Measurements from ENCODE around the gene PARP8.

PARP8 gene

DNA sequence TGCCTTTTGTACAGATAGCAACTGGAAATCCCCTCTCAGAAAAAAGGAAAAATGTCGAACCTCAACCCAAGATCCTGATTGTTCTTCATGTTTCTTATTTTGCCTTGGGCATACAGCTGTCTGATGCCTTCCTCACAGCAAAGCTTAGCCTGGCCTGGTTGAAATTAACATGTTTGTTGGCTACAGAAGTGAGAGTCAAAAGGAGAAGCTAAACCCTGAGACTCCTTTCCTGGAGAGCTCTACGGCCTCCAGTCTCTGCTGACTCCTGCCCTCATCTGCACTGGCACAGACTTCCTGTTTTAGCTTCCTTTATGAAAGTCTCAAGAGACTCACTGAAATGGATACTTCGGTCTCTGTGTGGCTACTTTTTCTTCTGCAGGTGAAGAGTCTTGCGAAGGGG lies 186.7 kb downstream of the PARP8 start:
- no peaks in the 10 kb centered on the region for H3K9me3 ChIP-seq (ENCODE audit: control insufficient read depth in 1 of 2, low read length in 2 of 2)
- H3K27ac ChIP-seq (ENCODE audit: low read length), result no peak overlapping the region
- H3K36me3 ChIP-seq (ENCODE audit: control insufficient read depth in 1 of 2, insufficient read depth in 2 of 2, low read length in 2 of 2), result no peaks in the 10 kb centered on the region
- no peak overlapping the region for H3K4me3 ChIP-seq (ENCODE audit: low read depth in 1 of 2, low read length in 2 of 2)
- H3K4me1 ChIP-seq (ENCODE audit: control insufficient read depth in 1 of 2, insufficient read depth in 2 of 2, low read length in 2 of 2), result no peaks in the 10 kb centered on the region
- H3K27me3 ChIP-seq (ENCODE audit: low read depth, low read length), result no peaks in the 10 kb centered on the region

DNA sequence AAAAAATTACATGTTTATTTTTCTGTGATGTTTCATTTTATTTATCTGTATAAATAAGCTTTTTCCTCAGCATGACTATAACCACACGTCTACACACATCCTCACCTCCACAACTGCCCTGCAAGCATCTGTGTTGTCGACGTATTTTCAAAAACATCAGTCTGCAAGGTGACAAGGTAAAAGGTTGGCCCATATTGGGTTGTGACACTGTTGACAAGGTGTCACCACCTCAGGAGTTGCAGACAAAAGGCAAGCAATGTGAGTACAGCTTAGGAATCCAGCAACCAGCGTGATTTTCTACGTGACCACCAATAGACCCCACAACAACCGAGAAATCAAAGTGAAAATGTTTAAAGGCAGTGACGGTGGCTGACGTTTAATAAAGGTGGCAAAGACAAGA lies 187.6 kb downstream of the PARP8 start:
- Histone ChIP-seq H3K36me3 (ENCODE audit: control insufficient read depth in 1 of 2, insufficient read depth in 2 of 2, low read length in 2 of 2) (no peaks in the 10 kb centered on the region), H3K4me1 (ENCODE audit: control insufficient read depth in 1 of 2, insufficient read depth in 2 of 2, low read length in 2 of 2) (no peaks in the 10 kb centered on the region), H3K9me3 (ENCODE audit: control insufficient read depth in 1 of 2, low read length in 2 of 2) (no peaks in the 10 kb centered on the region), H3K27me3 (ENCODE audit: low read depth, low read length) (no peaks in the 10 kb centered on the region), H3K4me3 (ENCODE audit: low read depth in 1 of 2, low read length in 2 of 2) (no peak overlapping the region), H3K27ac (ENCODE audit: low read length) (no peak overlapping the region)

DNA sequence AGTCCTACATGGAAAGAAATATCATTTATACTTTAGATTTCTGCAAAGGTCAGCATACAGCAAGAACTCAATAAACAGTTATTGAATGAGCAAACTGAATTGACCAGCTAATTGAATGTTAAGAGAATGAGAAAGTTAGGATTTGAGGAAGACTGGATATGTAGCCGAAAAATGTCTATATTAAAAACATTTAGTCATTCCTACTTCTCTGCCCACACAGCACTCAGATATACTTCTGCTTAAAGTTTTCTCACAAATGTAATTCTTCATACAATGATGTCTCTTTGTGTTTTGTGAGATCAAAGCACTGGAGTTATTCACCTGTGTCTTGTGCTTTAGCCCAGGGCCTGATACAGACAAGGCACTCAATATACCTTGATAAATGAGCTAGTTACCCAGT lies 188.6 kb downstream of the PARP8 start:
- Histone ChIP-seq H3K27me3 (ENCODE audit: low read depth, low read length) (no peaks in the 10 kb centered on the region), H3K36me3 (ENCODE audit: control insufficient read depth in 1 of 2, insufficient read depth in 2 of 2, low read length in 2 of 2) (no peaks in the 10 kb centered on the region), H3K4me3 (ENCODE audit: low read depth in 1 of 2, low read length in 2 of 2) (no peak overlapping the region), H3K27ac (ENCODE audit: low read length) (no peak overlapping the region), H3K4me1 (ENCODE audit: control insufficient read depth in 1 of 2, insufficient read depth in 2 of 2, low read length in 2 of 2) (no peaks in the 10 kb centered on the region), H3K9me3 (ENCODE audit: control insufficient read depth in 1 of 2, low read length in 2 of 2) (no peaks in the 10 kb centered on the region)

DNA sequence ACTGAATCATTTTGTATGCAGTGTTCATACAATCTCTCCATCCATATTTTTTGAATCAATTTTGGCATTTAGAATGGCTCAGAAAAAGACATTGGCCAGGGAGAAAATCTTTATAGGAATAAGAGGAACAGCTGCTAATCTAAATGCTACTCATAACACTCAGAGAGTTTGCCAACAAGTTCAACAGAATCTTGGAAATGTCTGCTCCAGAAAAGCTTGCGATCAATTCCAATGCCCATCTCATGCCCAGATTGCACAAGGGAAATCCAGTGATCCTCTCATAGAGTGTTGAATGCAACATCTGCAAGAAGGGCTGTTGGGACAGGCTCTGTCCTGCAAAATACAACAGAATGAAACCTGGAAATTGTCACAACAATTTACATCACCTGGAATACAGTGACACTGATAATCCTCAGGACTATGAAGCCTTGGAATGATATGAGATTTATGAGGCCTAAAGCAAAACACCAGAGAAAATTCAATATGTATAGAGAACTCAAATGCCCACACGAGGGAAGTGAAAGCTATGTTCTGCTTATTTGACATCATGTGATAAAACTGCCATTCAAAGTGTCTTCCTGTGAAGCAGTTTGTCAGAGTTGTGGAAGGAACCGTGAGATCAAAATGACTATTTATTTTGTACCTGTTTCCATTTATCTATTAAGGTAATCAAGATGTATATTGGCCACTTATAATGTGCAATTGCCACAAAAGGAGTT lies 190.1 kb downstream of the PARP8 start:
- Histone ChIP-seq H3K4me3 (ENCODE audit: low read depth in 1 of 2, low read length in 2 of 2) (no peak overlapping the region), H3K27me3 (ENCODE audit: low read depth, low read length) (no peaks in the 10 kb centered on the region), H3K9me3 (ENCODE audit: control insufficient read depth in 1 of 2, low read length in 2 of 2) (no peaks in the 10 kb centered on the region), H3K27ac (ENCODE audit: low read length) (no peak overlapping the region), H3K36me3 (ENCODE audit: control insufficient read depth in 1 of 2, insufficient read depth in 2 of 2, low read length in 2 of 2) (no peaks in the 10 kb centered on the region), H3K4me1 (ENCODE audit: control insufficient read depth in 1 of 2, insufficient read depth in 2 of 2, low read length in 2 of 2) (no peaks in the 10 kb centered on the region)

DNA sequence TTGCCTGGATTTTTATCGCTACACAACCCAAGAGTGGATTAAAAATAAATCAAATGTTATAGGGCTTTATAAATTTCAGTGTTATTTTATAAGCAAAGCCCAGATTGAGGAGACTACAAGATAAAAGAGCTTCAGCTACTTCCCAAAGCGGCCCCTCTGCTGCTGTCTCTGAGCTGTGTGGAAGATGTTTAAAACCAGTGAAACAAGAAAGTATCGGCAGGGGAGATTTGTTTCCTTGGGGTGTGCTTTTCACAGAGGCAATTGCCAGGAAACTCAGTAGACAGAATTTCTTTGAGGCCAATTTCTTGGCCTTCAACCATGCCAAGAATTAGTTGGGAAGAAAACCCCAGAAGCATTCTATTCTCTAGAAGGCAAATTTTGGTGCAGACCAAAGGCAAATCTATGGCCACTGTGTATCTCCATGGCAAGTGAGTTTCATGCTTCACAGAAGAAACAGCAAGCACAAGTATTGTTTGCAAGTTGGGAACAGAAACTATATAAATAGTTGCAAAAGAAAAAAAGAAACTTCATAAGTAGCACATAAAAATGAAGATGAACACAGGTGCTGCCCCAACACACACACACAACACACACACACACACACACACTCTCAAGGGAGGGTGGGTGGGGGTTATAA lies 197.2 kb downstream of the PARP8 start:
- no peak overlapping the region for H3K27ac ChIP-seq (ENCODE audit: low read length)
- H3K36me3 ChIP-seq (ENCODE audit: control insufficient read depth in 1 of 2, insufficient read depth in 2 of 2, low read length in 2 of 2), result no peaks in the 10 kb centered on the region
- H3K9me3 ChIP-seq (ENCODE audit: control insufficient read depth in 1 of 2, low read length in 2 of 2), result no peaks in the 10 kb centered on the region
- no peaks in the 10 kb centered on the region for H3K4me1 ChIP-seq (ENCODE audit: control insufficient read depth in 1 of 2, insufficient read depth in 2 of 2, low read length in 2 of 2)
- no peak overlapping the region for H3K4me3 ChIP-seq (ENCODE audit: low read depth in 1 of 2, low read length in 2 of 2)
- no peaks in the 10 kb centered on the region for H3K27me3 ChIP-seq (ENCODE audit: low read depth, low read length)

DNA sequence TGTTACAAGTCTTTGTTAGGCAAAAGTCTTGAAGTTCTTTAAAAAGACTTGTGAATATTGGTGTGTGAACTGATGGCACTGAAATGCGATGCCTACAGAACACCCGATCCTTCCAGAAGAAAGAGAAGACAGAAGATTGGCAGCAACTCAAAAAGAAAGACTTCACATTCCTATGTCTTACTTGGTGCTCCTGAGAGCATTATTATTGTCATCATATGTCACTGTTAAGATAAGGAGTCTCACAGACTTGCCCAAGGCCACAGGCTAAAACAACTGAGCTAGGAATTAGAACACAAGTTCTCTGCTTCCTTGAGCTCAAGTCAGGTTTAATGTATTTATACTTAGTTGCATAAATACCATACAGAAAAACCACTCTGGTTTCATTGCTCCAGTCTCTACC lies 198.0 kb downstream of the PARP8 start:
- Histone ChIP-seq H3K27ac (ENCODE audit: low read length) (no peak overlapping the region), H3K36me3 (ENCODE audit: control insufficient read depth in 1 of 2, insufficient read depth in 2 of 2, low read length in 2 of 2) (no peaks in the 10 kb centered on the region), H3K27me3 (ENCODE audit: low read depth, low read length) (no peaks in the 10 kb centered on the region), H3K9me3 (ENCODE audit: control insufficient read depth in 1 of 2, low read length in 2 of 2) (no peaks in the 10 kb centered on the region), H3K4me1 (ENCODE audit: control insufficient read depth in 1 of 2, insufficient read depth in 2 of 2, low read length in 2 of 2) (no peaks in the 10 kb centered on the region), H3K4me3 (ENCODE audit: low read depth in 1 of 2, low read length in 2 of 2) (no peak overlapping the region)

DNA sequence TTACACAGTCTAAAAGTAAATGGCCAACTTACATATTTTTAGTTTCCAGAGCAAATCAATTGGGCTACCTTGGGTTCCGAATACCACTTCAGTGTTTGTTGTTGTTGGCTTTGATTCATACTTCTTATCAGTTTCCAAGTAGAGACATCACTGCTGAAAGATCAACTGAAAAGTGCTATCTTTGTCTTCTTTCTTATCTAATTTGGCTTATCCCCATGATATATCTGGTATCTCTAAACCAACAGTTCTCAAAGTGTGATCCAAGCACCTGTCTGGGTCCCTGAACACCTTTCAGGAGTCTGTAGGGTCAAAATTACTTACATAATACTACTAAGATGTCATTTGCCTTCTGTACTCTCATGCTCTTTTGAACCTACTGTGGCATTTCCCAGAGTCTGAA lies 200.0 kb downstream of the PARP8 start:
- H3K4me3 ChIP-seq (ENCODE audit: low read depth in 1 of 2, low read length in 2 of 2), result no peak overlapping the region
- H3K27me3 ChIP-seq (ENCODE audit: low read depth, low read length), result no peaks in the 10 kb centered on the region
- no peak overlapping the region for H3K27ac ChIP-seq (ENCODE audit: low read length)
- no peaks in the 10 kb centered on the region for H3K4me1 ChIP-seq (ENCODE audit: control insufficient read depth in 1 of 2, insufficient read depth in 2 of 2, low read length in 2 of 2)
- no peaks in the 10 kb centered on the region for H3K9me3 ChIP-seq (ENCODE audit: control insufficient read depth in 1 of 2, low read length in 2 of 2)
- H3K36me3 ChIP-seq (ENCODE audit: control insufficient read depth in 1 of 2, insufficient read depth in 2 of 2, low read length in 2 of 2), result no peaks in the 10 kb centered on the region

DNA sequence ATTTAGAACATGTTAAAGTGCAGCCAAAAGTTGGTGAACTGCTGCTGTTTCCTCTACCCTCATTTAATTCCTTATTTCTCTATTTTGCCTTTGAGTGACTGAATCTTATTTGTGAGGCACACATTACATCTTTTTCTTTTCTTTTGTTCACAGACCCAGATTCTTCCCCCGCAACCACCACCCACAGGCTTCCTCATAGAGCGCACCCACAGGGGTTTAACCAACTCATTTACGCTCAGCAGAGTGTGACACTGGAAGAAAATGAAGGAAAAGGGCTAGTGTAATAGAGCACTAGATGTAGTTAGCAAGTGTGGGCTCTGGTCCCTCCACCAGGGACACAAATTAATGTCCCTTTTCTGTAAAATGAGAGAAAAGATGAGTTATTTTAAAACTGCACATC lies 200.7 kb downstream of the PARP8 start:
- H3K36me3 ChIP-seq (ENCODE audit: control insufficient read depth in 1 of 2, insufficient read depth in 2 of 2, low read length in 2 of 2), result no peaks in the 10 kb centered on the region
- no peaks in the 10 kb centered on the region for H3K4me1 ChIP-seq (ENCODE audit: control insufficient read depth in 1 of 2, insufficient read depth in 2 of 2, low read length in 2 of 2)
- H3K27ac ChIP-seq (ENCODE audit: low read length), result no peak overlapping the region
- no peaks in the 10 kb centered on the region for H3K27me3 ChIP-seq (ENCODE audit: low read depth, low read length)
- H3K9me3 ChIP-seq (ENCODE audit: control insufficient read depth in 1 of 2, low read length in 2 of 2), result no peaks in the 10 kb centered on the region
- no peak overlapping the region for H3K4me3 ChIP-seq (ENCODE audit: low read depth in 1 of 2, low read length in 2 of 2)

DNA sequence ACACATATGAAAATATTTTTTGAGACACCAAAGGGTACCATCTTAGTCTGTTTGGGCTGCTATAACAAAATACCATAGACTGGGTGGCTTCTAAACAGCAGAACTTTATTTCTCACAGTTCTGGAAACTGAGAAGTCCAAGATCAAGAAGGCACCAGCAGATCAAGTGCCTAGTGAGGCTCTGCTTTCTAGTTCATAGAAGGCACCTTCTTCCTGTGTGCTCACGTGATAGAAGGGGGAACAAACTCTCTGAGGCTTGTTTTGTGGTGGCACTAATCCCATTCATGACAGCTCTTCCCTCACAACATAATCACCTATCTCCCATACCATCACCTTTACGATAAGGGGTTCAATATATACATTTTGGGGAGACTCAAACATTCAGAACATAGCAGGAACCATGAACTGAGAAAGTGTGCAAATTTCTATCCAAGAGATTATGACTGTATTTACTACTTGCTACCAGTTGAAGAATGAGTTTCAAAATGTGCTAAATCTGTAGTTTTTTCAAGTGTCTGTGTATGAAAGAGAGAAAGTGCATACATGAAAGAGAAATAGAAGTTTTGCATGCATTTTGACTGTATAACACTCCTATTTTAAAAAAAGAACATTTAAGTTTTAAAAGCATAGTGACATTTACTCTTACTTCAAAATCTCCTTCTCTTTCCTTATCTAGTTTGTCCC lies 207.3 kb downstream of the PARP8 start:
- Histone ChIP-seq H3K4me1 (ENCODE audit: control insufficient read depth in 1 of 2, insufficient read depth in 2 of 2, low read length in 2 of 2) (no peaks in the 10 kb centered on the region), H3K4me3 (ENCODE audit: low read depth in 1 of 2, low read length in 2 of 2) (no peak overlapping the region), H3K27me3 (ENCODE audit: low read depth, low read length) (no peaks in the 10 kb centered on the region), H3K36me3 (ENCODE audit: control insufficient read depth in 1 of 2, insufficient read depth in 2 of 2, low read length in 2 of 2) (no peaks in the 10 kb centered on the region), H3K27ac (ENCODE audit: low read length) (no peak overlapping the region), H3K9me3 (ENCODE audit: control insufficient read depth in 1 of 2, low read length in 2 of 2) (no peaks in the 10 kb centered on the region)

DNA sequence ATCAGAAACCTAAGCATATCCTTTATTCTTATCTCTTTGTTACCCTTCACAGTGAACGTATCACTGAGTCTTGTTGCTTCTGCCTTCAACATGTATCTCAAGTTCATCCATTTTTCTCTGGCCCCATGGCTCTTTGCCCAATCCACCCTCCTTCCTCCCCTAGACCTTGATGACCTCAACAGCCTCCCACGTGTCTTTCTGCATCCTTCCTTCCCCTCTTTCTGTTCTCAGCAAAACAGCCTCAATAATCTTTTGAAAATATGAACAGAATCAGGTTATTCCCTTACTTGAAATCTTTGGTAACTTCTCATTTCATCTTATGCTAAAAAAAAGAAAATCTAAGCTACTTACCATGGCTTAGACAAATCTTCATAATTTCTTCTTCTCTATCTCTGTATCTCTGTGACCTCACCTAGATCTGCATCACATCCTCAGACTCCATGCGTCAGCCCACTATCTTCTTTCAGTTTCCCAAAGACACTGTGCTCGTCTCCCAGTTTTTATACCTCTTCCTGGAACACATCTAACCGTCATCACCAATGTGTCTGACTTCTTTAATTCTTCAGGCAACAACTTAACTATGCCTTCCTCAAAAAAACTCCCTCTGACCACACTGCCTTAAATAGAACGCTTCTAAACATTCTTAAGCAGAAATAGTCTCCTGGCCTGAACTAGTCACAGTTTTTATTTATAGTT lies 208.0 kb downstream of the PARP8 start:
- no peak overlapping the region for H3K27ac ChIP-seq (ENCODE audit: low read length)
- no peaks in the 10 kb centered on the region for H3K36me3 ChIP-seq (ENCODE audit: control insufficient read depth in 1 of 2, insufficient read depth in 2 of 2, low read length in 2 of 2)
- no peaks in the 10 kb centered on the region for H3K4me1 ChIP-seq (ENCODE audit: control insufficient read depth in 1 of 2, insufficient read depth in 2 of 2, low read length in 2 of 2)
- no peaks in the 10 kb centered on the region for H3K27me3 ChIP-seq (ENCODE audit: low read depth, low read length)
- H3K4me3 ChIP-seq (ENCODE audit: low read depth in 1 of 2, low read length in 2 of 2), result no peak overlapping the region
- no peaks in the 10 kb centered on the region for H3K9me3 ChIP-seq (ENCODE audit: control insufficient read depth in 1 of 2, low read length in 2 of 2)

DNA sequence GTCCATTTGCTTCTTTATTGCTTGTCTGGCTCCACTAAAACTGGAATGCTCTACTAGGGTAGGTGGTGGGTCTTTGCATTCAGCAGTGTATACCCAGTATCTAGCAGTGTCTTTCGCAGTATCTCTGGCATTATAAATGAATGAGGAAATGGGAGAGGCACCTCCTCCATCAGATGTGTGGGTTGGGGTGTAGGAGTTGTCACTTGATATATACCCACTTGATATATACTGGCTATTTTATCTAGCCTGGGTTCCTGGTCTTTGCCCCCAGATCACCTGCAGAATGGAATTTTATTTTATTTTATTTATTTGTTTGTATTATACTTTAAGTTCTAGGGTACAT lies 208.5 kb downstream of the PARP8 start:
- H3K36me3 ChIP-seq (ENCODE audit: control insufficient read depth in 1 of 2, insufficient read depth in 2 of 2, low read length in 2 of 2), result no peaks in the 10 kb centered on the region
- no peak overlapping the region for H3K4me3 ChIP-seq (ENCODE audit: low read depth in 1 of 2, low read length in 2 of 2)
- H3K27me3 ChIP-seq (ENCODE audit: low read depth, low read length), result no peaks in the 10 kb centered on the region
- no peak overlapping the region for H3K27ac ChIP-seq (ENCODE audit: low read length)
- no peaks in the 10 kb centered on the region for H3K9me3 ChIP-seq (ENCODE audit: control insufficient read depth in 1 of 2, low read length in 2 of 2)
- H3K4me1 ChIP-seq (ENCODE audit: control insufficient read depth in 1 of 2, insufficient read depth in 2 of 2, low read length in 2 of 2), result peaks cover 0 to under 1% of the 10 kb centered on the region in 2 donors
